Keratinocyte (primary cell): ENCODE results near the gene SRGAP3. TPM values are rescaled to one million over a fixed set of nuclear protein-coding genes. Genes with fewer than 3 reads are reported as not detected.

Experiments
- DNase-seq: peaks from one replicate; pipeline ENCODE4 v3.0.0-alpha.2; 2011; ENCODE audit warnings: low read depth, missing footprints, low spot score
- FAIRE-seq: peaks from 2 replicates; lab custom pipeline; 2011; peaks lifted over from hg19 to GRCh38; lab: Jason Lieb, UNC
- H2AFZ ChIP-seq: 2 replicates; pipeline ENCODE4 v1.6.0; 2012; ENCODE audit warnings: low read length, control low read depth, inconsistent platforms; ENCODE audit not compliant: control insufficient read depth
- H3K27ac ChIP-seq: 2 replicates; pipeline ENCODE4 v1.5.1; 2011; ENCODE audit warnings: low read length; ENCODE audit not compliant: control insufficient read depth, insufficient read depth
- H3K27me3 ChIP-seq: 3 replicates; pipeline ENCODE4 v1.6.0; 2011; ENCODE audit warnings: low read length; ENCODE audit not compliant: control insufficient read depth, insufficient read depth; ENCODE audit errors: extremely low read depth
- H3K36me3 ChIP-seq, 2 experiments: 2 replicates in 1 of 2; 3 replicates in 1 of 2; pipeline ENCODE4 v1.5.1; 2011; ENCODE audit warnings: low read length in 2 of 2, mild to moderate bottlenecking in 1 of 2; ENCODE audit not compliant: control insufficient read depth in 2 of 2, insufficient read depth in 2 of 2; ENCODE audit errors: extremely low read depth in 1 of 2
- H3K4me1 ChIP-seq: 3 replicates; pipeline ENCODE4 v1.5.1; 2011; ENCODE audit warnings: low read length; ENCODE audit not compliant: control insufficient read depth, insufficient read depth; ENCODE audit errors: extremely low read depth
- H3K4me2 ChIP-seq: 3 replicates; pipeline ENCODE4 v1.6.0; 2011; ENCODE audit warnings: low read depth, low read length; ENCODE audit not compliant: control insufficient read depth, insufficient read depth; ENCODE audit errors: extremely low read depth
- H3K4me3 ChIP-seq, 3 experiments: fragments of 200-600 bp in 1 of 3; sonication (generic) in 1 of 3; 2 replicates in 2 of 3; 3 replicates in 1 of 3; pipeline ENCODE4 v1.5.1; 2011 to 2016; ENCODE audit warnings: low read length in 3 of 3, mild to moderate bottlenecking in 3 of 3, control low read depth in 2 of 3, inconsistent platforms in 1 of 3, low read depth in 1 of 3, mixed read lengths in 1 of 3, mixed run types in 1 of 3, moderate library complexity in 1 of 3; ENCODE audit not compliant: control insufficient read depth in 2 of 3, insufficient read depth in 2 of 3; ENCODE audit errors: extremely low read depth in 1 of 3
- H3K79me2 ChIP-seq: 2 replicates; pipeline ENCODE4 v1.6.0; 2012; ENCODE audit warnings: low read length; ENCODE audit not compliant: control insufficient read depth, insufficient read depth
- H3K9ac ChIP-seq: 3 replicates; pipeline ENCODE4 v1.6.0; 2011; ENCODE audit warnings: low read length; ENCODE audit not compliant: control insufficient read depth, insufficient read depth; ENCODE audit errors: extremely low read depth
- H3K9me1 ChIP-seq: 3 replicates; pipeline ENCODE4 v1.6.0; 2011; ENCODE audit warnings: low read length; ENCODE audit not compliant: control insufficient read depth, insufficient read depth; ENCODE audit errors: extremely low read depth
- H3K9me3 ChIP-seq: 2 replicates; pipeline ENCODE4 v1.5.1; 2012; ENCODE audit warnings: low read depth, low read length; ENCODE audit not compliant: control insufficient read depth
- H4K20me1 ChIP-seq: 3 replicates; pipeline ENCODE4 v1.6.0; 2011; ENCODE audit warnings: low read length; ENCODE audit not compliant: control insufficient read depth, insufficient read depth; ENCODE audit errors: extremely low read depth
- CTCF ChIP-seq, 3 experiments: IDR thresholded peaks in 1 of 3; conservative IDR thresholded peaks in 1 of 3; optimal IDR thresholded peaks in 1 of 3; 2 replicates in 2 of 3; 3 replicates in 1 of 3; pipeline versions ENCODE3 to v1.5.1; 2011; ENCODE audit warnings: low read length in 3 of 3, mild to moderate bottlenecking in 3 of 3, moderate library complexity in 2 of 3, control low read depth in 1 of 3, inconsistent platforms in 1 of 3; ENCODE audit not compliant: insufficient read depth in 2 of 3; ENCODE audit errors: extremely low read depth in 1 of 3
- EZH2 ChIP-seq: IDR thresholded peaks from one replicate; pipeline ENCODE4 v1.6.1; 2012; ENCODE audit warnings: inconsistent platforms, mild to moderate bottlenecking, low read length, moderate library complexity
- dilution Hi-C: fragments of 300-500 bp; cut with MboI; formaldehyde crosslinking; loops from one replicate; pipeline ENCODE4 v1.7.0; 2020; ENCODE audit warnings: low sequenced_read_pairs; ENCODE audit not compliant: extremely low pct_ligation_motif_present
- polyA plus RNA-seq, 5 experiments: library from polyadenylated mRNA; depleted of rRNA in 3 of 5; stranded (reverse) in 3 of 5; stranded (forward) in 1 of 5; unstranded in 1 of 5; fragments of >200 nt; gene quantifications; 1 replicate in 1 of 5; 2 replicates in 3 of 5; 3 replicates in 1 of 5; pipeline versions ENCODE4 v1.2.1 to v1.2.3, GENCODE V29; 2011 to 2012; ENCODE audit warnings: missing spikeins in 2 of 5, low read depth in 1 of 5, low replicate concordance in 1 of 5

The SRGAP3 gene
- polyA plus RNA-seq, 1 donor (not counting 4 experiments of a cell fraction or from before 2014, with no cell fraction given) = 7.2 TPM

GRCh38 chr3:9071936-9072666, 177.3 kb downstream of the SRGAP3 start:
- Histone ChIP-seq H3K27ac (no peak overlapping the region), H2AFZ (no peak overlapping the region), H3K79me2 (no peaks in the 10 kb centered on the region), H3K4me3 (no peak overlapping the region), H3K4me1 (peaks cover 13% of the 10 kb centered on the region), H3K9me1 (no peaks in the 10 kb centered on the region), H3K27me3 (no peaks in the 10 kb centered on the region), H3K36me3 (no peaks in the 10 kb centered on the region), H3K4me2 (no peak overlapping the region), H3K9ac (no peak overlapping the region), H4K20me1 (no peaks in the 10 kb centered on the region), H3K9me3 (no peaks in the 10 kb centered on the region)
- DNase-seq (no peak), FAIRE-seq (no peak)
- dilution Hi-C loops = no loop called here
- TF ChIP-seq CTCF (optimal IDR thresholded peaks at IDR 0.05 in 1 of 3, IDR thresholded peaks at IDR 0.05 in 1 of 3, conservative IDR thresholded peaks at IDR 0.05 in 1 of 3; ENCODE audit: extremely low read depth in 1 of 3, insufficient read depth in 2 of 3, low read length in 3 of 3) (no peak), EZH2 (no peak)

GRCh38 chr3:9070961-9071360, 178.5 kb downstream of the SRGAP3 start:
- Histone ChIP-seq H3K9me1 (no peaks in the 10 kb centered on the region), H3K4me3 (no peak overlapping the region), H3K79me2 (no peaks in the 10 kb centered on the region), H3K27ac (no peak overlapping the region), H3K36me3 (no peaks in the 10 kb centered on the region), H3K27me3 (no peaks in the 10 kb centered on the region), H3K9ac (no peak overlapping the region), H4K20me1 (no peaks in the 10 kb centered on the region), H3K4me2 (no peak overlapping the region), H2AFZ (no peak overlapping the region), H3K9me3 (no peaks in the 10 kb centered on the region), H3K4me1 (peaks cover 13% of the 10 kb centered on the region)
- DNase-seq (no peak), FAIRE-seq (no peak)
- dilution Hi-C loops = no loop called here
- TF ChIP-seq CTCF (optimal IDR thresholded peaks at IDR 0.05 in 1 of 3, IDR thresholded peaks at IDR 0.05 in 1 of 3, conservative IDR thresholded peaks at IDR 0.05 in 1 of 3; ENCODE audit: extremely low read depth in 1 of 3, insufficient read depth in 2 of 3, low read length in 3 of 3) (no peak), EZH2 (no peak)
